Measurements from ENCODE around the gene MACF1.
"Not testable (repeated sequence)": the region's sequence is repeated elsewhere in the genome, so short reads cannot be mapped to it uniquely, and the experiment has no call there.

MACF1 gene

GRCh38 chr1:39422614-39423013, 218.1 kb downstream of the MACF1 start:
- no peak for DNase-seq

DNA sequence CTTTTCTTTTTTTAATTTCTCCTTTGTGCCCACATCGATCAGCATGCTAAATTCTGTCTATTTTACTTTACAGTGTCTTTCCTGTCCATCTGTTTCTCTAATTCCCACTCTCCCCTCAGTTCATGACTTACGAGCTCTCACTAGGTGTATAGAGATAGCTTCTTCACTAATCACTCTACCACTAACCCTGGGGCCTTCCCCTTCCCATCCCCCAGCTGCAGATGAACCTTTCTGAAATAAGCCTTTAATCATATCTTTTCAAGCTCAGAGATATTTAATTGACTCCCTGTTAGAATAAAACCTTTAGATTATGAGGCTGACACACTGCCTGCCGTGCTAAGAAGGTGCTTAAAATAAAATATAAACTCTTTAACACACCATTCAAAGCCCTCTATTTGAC, 220.7 kb downstream of the MACF1 start:
- DNase-seq, result no peak

GRCh38 chr1:39425634-39426033, 221.1 kb downstream of the MACF1 start:
- DNase-seq, result no peak

DNA sequence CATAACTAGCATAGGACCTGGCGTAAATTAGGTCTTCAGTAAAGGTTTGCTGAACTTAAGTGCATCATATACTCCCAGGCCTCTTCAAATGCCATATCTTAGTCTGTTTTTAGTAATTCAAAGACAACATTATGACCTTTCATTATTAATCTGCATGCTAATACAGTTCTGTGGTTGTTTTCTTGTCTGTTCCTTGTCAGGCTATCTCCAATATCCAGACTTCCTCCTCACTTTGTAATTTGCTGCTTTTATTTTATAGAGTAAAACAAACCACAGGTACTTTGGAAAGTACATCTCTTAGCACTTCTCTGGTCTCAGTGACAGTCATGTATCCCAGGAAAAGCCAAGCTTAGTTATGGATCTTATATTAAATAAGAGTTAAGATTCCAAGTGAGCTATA, 221.9 kb downstream of the MACF1 start:
- no peak for DNase-seq

DNA sequence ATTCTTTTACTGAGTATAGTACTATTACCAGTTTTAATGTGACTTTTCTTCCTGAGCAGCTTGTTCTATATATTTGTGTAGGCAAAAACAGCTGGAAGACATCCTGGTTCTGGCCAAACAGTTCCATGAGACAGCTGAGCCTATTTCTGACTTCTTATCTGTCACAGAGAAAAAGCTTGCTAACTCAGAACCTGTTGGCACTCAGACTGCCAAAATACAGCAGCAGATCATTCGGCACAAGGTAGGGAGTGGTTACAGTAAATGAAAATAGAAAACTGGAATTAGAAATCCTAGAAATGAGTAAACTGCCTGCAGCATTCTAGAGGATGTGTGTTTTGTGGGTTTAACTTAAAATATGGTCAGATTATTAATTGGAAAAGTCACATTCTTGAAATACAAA, 222.9 kb downstream of the MACF1 start:
- no peak for DNase-seq

DNA sequence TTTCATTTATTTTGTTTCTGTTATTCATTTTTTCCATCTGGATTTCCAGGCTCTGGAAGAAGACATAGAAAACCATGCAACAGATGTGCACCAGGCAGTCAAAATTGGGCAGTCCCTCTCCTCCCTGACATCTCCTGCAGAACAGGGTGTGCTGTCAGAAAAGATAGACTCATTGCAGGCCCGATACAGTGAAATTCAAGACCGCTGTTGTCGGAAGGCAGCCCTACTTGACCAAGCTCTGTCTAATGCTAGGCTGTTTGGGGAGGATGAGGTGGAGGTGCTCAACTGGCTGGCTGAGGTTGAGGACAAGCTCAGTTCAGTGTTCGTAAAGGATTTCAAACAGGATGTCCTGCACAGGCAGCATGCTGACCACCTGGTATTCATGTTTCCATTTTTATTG, 223.4 kb downstream of the MACF1 start:
- DNase-seq, result no peak

GRCh38 chr1:39431927-39432326, 227.4 kb downstream of the MACF1 start:
- DNase-seq, result no peak

GRCh38 chr1:39434797-39435395, 230.4 kb downstream of the MACF1 start:
- DNase-seq, result no peak

GRCh38 chr1:39435597-39435996, 231.1 kb downstream of the MACF1 start:
- no peak for DNase-seq

DNA sequence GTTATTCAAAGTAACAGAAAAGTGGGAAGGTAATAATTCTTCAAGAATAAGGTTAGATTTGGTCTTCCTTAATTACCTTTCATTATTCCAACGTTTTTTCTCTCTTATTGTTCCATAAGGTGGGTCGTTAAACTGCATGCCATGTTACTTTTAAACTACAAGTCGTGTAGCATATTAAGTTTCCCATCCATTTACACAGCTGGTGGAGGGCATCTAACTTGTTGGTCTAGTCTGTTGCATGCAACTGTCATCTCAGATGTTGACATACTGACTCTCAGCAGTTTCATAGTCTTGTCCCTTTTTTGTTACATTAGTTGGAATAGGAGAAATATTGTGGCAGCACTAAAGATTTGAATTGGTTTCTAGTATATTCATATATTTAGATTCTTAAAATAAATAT, 232.3 kb downstream of the MACF1 start:
- DNase-seq, result no peak

DNA sequence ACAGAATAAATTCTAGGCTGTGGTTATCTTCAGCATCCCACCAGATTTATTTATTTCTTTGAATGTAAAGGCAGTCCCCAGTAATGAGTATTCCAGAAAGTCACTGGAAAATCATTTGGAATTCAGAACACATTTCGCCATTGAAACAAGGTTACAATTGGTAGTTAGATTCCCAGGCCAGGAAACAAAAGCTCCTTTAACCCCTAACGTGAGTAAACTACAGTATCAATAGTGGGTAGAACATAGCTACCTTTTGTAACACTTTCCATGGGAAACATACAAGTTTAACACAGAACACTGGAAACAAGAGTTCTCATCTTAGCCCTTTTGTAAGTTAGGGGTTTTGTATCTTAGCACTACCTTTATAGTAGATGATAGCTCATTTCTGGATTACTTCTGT, 233.5 kb downstream of the MACF1 start:
- DNase-seq, result no peak

- DNase-seq, result no peak
Measured at GRCh38 chr1:39440856-39441255, 236.4 kb downstream of the MACF1 start.

DNA sequence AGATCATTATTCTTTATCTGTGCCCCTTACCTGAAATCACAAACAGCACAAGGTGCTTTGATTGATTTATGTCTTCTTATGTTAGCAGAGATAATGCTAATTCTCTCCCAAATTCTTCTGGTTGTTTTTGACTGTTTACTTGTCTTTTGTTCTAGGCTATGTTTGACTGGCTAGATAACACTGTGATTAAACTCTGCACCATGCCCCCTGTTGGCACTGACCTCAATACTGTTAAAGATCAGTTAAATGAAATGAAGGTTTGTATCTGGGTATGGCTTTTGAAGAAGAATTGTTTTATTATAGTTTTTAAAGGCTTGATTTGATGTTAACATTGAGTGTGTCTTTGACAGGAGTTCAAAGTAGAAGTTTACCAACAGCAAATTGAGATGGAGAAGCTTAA, 237.3 kb downstream of the MACF1 start:
- DNase-seq, result no peak

- DNase-seq, result no peak
Measured at GRCh38 chr1:39445573-39445972, 241.1 kb downstream of the MACF1 start.

- no peak for DNase-seq
Measured at GRCh38 chr1:39446986-39447567, 242.6 kb downstream of the MACF1 start.

DNA sequence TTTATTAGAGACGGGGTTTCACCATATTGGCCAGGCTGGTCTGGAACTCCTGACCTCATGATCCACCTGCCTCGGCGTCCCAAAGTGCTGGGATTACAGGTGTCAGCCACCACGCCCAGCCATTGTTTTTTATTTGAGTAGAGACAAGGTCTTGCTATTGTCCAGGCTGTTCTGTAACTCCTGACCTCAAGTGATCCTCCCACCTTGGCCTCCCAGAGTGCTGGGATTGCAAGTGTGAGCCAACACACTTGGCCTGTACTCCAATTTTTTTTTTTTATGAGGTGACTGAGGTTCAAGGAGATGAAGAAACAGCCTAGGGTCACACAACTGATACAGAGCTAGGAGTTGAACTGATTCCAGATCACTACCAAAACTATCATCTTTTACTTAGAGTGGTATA, 245.5 kb downstream of the MACF1 start:
- not testable (repeated sequence) for DNase-seq

DNA sequence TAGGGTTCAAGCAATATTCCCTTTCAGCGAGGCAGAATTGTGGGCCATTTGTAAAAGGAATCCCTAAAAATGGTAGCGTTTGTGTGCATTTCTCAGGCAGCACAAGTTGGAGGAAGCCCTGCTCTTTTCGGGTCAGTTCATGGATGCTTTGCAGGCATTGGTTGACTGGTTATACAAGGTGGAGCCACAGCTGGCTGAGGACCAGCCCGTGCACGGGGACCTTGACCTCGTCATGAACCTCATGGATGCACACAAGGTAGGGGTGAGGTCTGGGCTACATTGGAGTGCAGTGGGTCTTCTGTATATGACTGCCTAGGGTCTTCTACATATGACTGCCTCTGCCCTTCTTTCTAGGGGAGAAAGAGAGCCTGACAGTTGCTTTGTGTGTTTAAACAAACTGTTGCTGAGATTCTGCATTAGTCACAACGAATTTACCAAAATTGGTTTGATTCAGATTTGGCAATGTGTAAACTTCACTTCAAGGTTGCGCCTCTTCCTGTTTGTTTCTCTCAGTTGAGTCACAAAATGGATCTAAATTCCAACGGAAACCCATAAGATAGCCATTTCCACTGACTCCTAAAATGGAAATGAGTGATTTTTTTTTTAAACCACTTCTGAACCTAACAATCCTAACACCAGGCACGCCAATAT, 246.6 kb downstream of the MACF1 start:
- no peak for DNase-seq

DNA sequence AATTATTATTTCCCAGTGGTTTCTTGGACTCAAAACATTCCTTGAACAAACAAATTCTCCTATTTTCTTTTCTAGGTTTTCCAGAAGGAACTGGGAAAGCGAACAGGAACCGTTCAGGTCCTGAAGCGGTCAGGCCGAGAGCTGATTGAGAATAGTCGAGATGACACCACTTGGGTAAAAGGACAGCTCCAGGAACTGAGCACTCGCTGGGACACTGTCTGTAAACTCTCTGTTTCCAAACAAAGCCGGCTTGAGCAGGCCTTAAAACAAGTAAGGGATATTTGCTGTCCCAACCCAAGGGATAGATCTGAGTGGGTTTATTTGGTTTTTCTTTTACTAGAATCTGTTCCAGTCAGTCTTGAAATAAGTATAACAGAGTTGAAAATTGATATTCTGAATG, 247.6 kb downstream of the MACF1 start:
- DNase-seq, result no peak

DNA sequence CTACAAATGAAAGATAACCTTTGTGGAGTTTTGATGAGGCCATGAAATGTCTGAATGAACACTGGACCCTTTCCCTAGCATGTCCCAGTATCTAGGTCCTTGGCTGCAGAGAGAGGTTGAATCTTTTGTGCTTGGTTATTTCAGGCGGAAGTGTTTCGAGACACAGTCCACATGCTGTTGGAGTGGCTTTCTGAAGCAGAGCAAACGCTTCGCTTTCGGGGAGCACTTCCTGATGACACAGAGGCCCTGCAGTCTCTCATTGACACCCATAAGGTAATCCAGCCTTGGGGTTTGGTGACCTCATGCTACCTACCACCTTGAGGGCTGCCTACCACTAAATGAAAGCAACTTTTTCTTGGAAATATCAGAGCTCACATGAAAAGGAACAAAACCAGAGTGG, 248.0 kb downstream of the MACF1 start:
- DNase-seq, result no peak

DNA sequence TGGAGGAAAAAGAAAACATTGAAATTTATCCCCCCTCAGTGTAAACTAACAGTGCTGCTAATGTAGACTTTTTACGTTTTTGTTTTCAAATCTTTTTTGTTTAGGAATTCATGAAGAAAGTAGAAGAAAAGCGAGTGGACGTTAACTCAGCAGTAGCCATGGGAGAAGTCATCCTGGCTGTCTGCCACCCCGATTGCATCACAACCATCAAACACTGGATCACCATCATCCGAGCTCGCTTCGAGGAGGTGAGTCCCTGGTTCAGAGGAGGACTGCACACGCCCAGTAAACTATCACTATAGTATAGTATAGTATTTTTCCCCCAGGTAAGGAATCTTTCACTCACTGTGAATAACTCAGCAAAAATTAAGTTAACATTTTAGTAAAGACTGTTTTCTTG, 249.1 kb downstream of the MACF1 start:
- no peak for DNase-seq

DNA sequence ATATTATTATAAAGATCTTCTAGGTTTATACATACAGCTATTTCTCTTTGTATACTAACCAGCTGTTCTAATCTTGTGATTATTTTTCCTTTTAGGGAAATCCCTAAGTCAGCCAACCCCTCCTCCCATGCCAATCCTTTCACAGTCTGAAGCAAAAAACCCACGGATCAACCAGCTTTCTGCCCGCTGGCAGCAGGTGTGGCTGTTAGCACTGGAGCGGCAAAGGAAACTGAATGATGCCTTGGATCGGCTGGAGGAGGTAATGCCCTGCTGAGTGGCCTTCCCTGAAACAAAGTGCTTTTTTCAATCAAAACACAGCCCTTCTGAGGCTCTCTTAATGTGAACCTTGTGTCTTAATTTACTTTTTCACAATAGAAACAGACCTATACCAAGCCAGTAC, 254.5 kb downstream of the MACF1 start:
- DNase-seq, result no peak

GRCh38 chr1:39462074-39462473, 257.6 kb downstream of the MACF1 start:
- no peak for DNase-seq

- no peak for DNase-seq
Measured at GRCh38 chr1:39466413-39467107, 262.1 kb downstream of the MACF1 start.

DNA sequence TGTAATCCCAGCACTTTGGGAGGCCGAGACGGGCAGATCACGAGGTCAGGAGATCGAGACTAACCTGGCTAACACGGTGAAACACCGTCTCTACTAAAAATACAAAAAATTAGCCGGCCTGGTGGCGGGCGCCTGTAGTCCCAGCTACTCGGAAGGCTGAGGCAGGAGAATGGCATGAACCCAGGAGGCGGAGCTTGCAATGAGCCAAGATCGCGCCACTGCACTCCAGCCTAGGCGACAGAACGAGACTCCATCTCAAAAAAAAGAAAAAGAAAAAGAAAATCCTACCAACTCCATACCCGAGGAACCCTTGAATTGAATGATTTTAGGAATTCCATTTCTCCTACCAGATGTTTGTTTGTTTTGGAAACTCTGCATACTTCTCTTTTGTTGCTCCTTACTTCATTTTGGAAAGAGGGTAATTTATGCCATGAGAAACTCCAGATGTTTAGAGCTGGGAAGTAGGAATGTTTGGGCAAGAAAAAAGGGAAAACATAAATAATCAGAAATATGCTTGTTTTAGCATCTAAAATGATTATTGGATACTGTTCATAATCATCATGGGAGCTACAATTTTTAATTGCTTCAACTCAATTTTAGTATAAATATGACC, 262.7 kb downstream of the MACF1 start:
- DNase-seq, result not testable (repeated sequence)

Measured in NCI-H2081 (cell line).